Gastroesophageal sphincter (tissue), 4 donors: ENCODE measurements around the gene ZNF235. TPM values are rescaled to one million over a fixed set of nuclear protein-coding genes. Genes with fewer than 3 reads are reported as not detected.
A peak's percentile ranks its signal among the peaks of the same experiment; 100 is the strongest.

Experiments
- ATAC-seq: fragments of 150-250 bp; one replicate; pipeline ENCODE4 v1.9.1; 2016; ENCODE audit warnings: mild to moderate bottlenecking, moderate library complexity
- H3K27ac ChIP-seq, 4 donors: fragments of 200-600 bp; sonication (generic) in 3 of 4; 1 replicate in 3 of 4; 2 replicates in 1 of 4; pipeline ENCODE4 v1.5.1; 2016 to 2019
- H3K27me3 ChIP-seq: fragments of 200-600 bp; sonication (generic); one replicate; pipeline ENCODE4 v1.5.1; 2019
- H3K36me3 ChIP-seq, 2 donors: fragments of 200-600 bp; sonication (generic); one replicate each; pipeline ENCODE4 v1.5.1; 2019; ENCODE audit warnings: control low read depth in 1 of 2
- H3K4me1 ChIP-seq, 3 donors: fragments of 200-600 bp; sonication (generic); 1 replicate in 2 of 3; 2 replicates in 1 of 3; pipeline ENCODE4 v1.5.1; 2016 to 2019; ENCODE audit warnings: control low read depth in 2 of 3
- H3K4me3 ChIP-seq, 2 donors: fragments of 200-600 bp; sonication (generic); one replicate each; pipeline ENCODE4 v1.5.1; 2019; ENCODE audit warnings: mild to moderate bottlenecking in 1 of 2, moderate library complexity in 1 of 2
- H3K9me3 ChIP-seq, 3 donors: fragments of 200-600 bp; sonication (generic); one replicate each; pipeline ENCODE4 v1.5.1; 2017 to 2019; ENCODE audit warnings: control low read depth in 2 of 3
- EP300 ChIP-seq: sonication (generic); formaldehyde crosslinking; IDR thresholded peaks from one replicate; pipeline ENCODE4 v1.6.1; 2017; ENCODE audit warnings: antibody characterized with exemption, mild to moderate bottlenecking
- POLR2A ChIP-seq, 2 donors: fragments of 450-650 bp; IDR thresholded peaks; one replicate each; pipeline ENCODE4 v1.6.1; 2017; ENCODE audit warnings: antibody characterized with exemption in 2 of 2, mild to moderate bottlenecking in 2 of 2, moderate library complexity in 1 of 2
- POLR2AphosphoS5 ChIP-seq: sonication (generic); formaldehyde crosslinking; IDR thresholded peaks from one replicate; pipeline ENCODE4 v1.6.1; 2017; ENCODE audit warnings: antibody characterized with exemption
- WGBS, 2 donors: methylation state at CpG; one replicate each; pipeline ENCODE4 v1.1.5; 2018; ENCODE audit warnings: low coverage in 1 of 2; 5-methylcytosine and 5-hydroxymethylcytosine counted together
- total RNA-seq, 4 donors: library from RNA; depleted of rRNA; stranded (reverse); fragments of >200 nt; gene quantifications; one replicate each; pipeline ENCODE4 v1.1.0, GENCODE V29; 2016
- TF ChIP-seq, protein P1 (sequence below), 4 experiments: fragments of 200-600 bp in 2 of 4; fragments of 450-650 bp in 2 of 4; sonication (generic) in 1 of 4; IDR thresholded peaks; one replicate each; pipeline ENCODE4 v1.5.1; 2017 to 2019; ENCODE audit warnings: antibody characterized with exemption in 4 of 4, mild to moderate bottlenecking in 2 of 4, moderate library complexity in 2 of 4

ZNF235 gene
- total RNA-seq, 4 donors from 2014 or later, result 5.6 to 15.6 (median 7.9) TPM

DNA sequence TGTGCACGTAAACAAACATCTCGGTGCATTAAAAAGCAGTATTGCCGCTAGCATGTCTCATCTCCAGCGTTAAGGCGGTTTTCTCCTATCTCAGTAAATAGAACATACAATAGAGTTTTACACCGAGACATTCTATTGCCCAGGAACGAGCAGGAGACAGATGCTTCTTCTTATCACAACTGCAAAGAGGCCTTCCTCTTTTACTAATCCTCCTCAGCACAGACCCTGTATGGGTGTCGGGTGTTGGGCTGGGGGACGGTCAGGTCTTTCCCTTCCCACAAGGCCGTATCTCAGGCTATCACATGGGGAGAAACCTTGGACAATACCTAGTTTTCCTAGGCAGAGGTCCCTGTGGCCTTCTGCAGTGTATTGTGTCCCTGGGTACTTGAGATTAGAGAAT is 23.9 kb downstream of the ZNF235 start:
- ATAC-seq, result no peak
- Histone ChIP-seq H3K9me3 (peaks cover 0 to 92% (median 6%) of the 10 kb centered on the region in 3 donors), H3K4me1 (no peaks in the 10 kb centered on the region), H3K36me3 (peaks cover 0 to 54% of the 10 kb centered on the region in 2 donors), H3K27me3 (no peaks in the 10 kb centered on the region), H3K4me3 (no peak overlapping the region), H3K27ac (no peak overlapping the region)
- TF ChIP-seq POLR2AphosphoS5, result no peak
- TF ChIP-seq EP300, result no peak
- TF ChIP-seq, protein P1, sequence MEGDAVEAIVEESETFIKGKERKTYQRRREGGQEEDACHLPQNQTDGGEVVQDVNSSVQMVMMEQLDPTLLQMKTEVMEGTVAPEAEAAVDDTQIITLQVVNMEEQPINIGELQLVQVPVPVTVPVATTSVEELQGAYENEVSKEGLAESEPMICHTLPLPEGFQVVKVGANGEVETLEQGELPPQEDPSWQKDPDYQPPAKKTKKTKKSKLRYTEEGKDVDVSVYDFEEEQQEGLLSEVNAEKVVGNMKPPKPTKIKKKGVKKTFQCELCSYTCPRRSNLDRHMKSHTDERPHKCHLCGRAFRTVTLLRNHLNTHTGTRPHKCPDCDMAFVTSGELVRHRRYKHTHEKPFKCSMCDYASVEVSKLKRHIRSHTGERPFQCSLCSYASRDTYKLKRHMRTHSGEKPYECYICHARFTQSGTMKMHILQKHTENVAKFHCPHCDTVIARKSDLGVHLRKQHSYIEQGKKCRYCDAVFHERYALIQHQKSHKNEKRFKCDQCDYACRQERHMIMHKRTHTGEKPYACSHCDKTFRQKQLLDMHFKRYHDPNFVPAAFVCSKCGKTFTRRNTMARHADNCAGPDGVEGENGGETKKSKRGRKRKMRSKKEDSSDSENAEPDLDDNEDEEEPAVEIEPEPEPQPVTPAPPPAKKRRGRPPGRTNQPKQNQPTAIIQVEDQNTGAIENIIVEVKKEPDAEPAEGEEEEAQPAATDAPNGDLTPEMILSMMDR (IDR thresholded peaks at IDR 0.05), result no peak
- TF ChIP-seq POLR2A (IDR thresholded peaks at IDR 0.05), result no peak
- 89% methylated on average over 7 to 9 of the region's 10 CpGs for WGBS, 2 donors

DNA sequence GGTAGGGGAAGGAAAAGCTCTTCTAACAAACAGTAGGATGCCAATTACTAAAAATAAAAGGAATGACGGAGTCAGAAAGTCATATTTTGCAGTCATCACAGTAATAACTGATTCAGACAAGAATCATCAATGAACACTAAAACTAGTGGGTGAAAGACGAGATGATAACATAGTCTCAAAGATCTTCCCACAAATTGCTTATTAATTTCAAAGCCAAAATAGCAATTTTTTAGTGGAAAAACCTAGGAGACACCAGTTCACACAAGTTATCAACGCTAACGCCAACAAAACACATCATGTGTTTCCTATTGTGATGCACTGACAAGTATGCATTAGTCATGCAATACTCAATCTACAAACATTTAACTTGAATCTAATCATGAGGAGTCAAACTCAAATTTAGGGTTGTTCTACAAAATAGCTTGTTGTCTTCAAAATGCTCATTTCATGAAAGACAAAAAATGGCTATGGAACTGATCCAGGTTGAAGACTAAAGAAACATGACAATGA is 26.6 kb downstream of the ZNF235 start:
- 90 to 91% methylated on average over 4 of the region's 4 CpGs for WGBS, 2 donors
- ATAC-seq, result no peak
- no peak for TF ChIP-seq POLR2AphosphoS5
- TF ChIP-seq EP300, result no peak
- TF ChIP-seq, protein P1 (IDR thresholded peaks at IDR 0.05), result no peak
- no peak for TF ChIP-seq POLR2A (IDR thresholded peaks at IDR 0.05)
- Histone ChIP-seq H3K27ac (no peak overlapping the region), H3K27me3 (no peaks in the 10 kb centered on the region), H3K4me1 (no peaks in the 10 kb centered on the region), H3K4me3 (no peak overlapping the region), H3K9me3 (peaks cover 0 to 92% (median 3%) of the 10 kb centered on the region in 3 donors), H3K36me3 (peaks cover 0 to 59% of the 10 kb centered on the region in 2 donors)

DNA sequence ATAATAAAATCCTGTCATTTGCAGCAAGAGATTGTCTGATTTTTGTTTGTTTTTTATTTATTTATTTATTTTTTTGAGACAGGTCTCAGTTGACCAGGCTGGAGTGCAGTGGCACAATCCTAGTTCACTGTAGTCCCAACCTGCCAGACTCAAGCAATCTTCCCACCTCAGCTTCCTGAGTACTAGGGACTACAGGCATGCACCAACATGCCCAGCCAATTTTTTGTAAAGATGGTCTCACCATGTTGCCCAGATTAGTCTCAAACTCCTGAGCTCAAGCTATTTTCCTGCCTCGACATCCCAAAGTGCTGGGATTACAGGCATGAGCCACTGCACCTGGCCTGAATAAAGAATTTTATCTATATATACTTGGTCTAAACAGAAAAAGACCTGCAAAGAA is 27.5 kb downstream of the ZNF235 start:
- no peaks in the 10 kb centered on the region for H3K27me3 ChIP-seq
- no peak for ATAC-seq
- H3K4me3 ChIP-seq, result no peak overlapping the region
- H3K4me1 ChIP-seq, result no peaks in the 10 kb centered on the region
- TF ChIP-seq, protein P1 (IDR thresholded peaks at IDR 0.05), result no peak
- TF ChIP-seq POLR2A (IDR thresholded peaks at IDR 0.05), result no peak
- TF ChIP-seq POLR2AphosphoS5, result no peak
- no peak for TF ChIP-seq EP300
- H3K9me3 ChIP-seq, result peaks cover 0 to 92% (median 3%) of the 10 kb centered on the region in 3 donors
- no CpG with 5 or more reads among the region's 1 CpG for WGBS, 2 donors
- no peak overlapping the region for H3K27ac ChIP-seq
- peaks cover 0 to 59% of the 10 kb centered on the region in 2 donors for H3K36me3 ChIP-seq

DNA sequence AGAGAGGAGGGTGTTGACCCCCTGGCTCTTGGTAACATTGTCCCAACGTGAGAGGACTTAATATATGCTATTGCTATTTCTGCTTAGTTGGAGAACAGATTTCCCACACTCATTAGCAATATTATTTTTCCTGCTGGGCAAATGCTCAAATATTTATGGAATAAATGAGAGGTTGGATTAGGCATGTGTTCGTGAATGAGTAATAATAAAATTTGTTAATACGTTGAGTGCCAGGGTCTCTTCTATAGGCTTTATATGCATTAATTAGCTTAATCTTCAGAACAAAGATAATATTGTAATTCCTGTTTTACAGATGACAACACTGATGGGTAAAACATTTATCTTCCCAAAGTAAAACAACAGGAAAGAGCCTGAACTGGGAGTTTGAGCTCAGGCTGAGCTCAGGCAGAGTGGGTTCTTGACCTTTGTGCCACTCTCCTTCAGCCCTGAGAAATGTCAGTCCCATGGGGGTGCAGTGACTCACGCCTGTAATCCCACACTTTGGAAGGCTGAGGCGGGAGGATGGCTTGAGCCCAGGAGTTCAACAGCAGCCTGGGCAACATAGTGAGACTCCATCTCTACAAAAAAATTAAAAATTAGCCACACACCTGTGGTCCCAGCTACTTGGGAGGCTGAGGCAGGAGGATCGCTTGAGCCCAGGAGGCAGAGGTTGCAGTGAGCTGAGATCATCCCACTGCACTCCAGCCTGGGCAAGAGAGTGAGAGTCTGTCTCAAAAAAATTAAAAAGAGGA is 44.0 kb downstream of the ZNF235 start:
- Histone ChIP-seq H3K27me3 (no peaks in the 10 kb centered on the region), H3K27ac (peak overlapping the region in 1 of 4 donors; percentile 74), H3K4me1 (no peaks in the 10 kb centered on the region), H3K9me3 (peaks cover 0 to 98% (median 6%) of the 10 kb centered on the region in 3 donors), H3K4me3 (no peak overlapping the region), H3K36me3 (peaks cover 0 to 4% of the 10 kb centered on the region in 2 donors)
- TF ChIP-seq POLR2AphosphoS5 (no peak), EP300 (no peak)
- WGBS, 2 donors, result 33 to 47% methylated on average over 4 to 5 of the region's 6 CpGs
- no peak for ATAC-seq

DNA sequence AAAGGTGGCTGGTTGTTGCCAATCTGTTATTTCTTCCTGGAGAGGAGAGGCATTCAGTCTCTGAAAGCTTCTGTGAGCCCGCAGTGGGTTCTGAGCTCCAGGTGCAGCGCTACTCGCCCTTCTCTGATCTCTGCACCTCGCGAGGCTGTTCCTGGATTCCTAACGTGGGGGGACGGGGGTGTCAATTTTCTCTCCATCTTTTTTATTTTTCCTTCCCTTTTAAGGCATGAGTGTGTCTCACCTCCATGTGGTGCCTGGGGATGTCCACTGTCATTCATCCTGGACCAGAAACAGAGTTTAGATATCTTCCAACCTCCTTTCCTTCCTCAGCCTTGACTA is 44.5 kb downstream of the ZNF235 start:
- Histone ChIP-seq H3K27me3 (no peaks in the 10 kb centered on the region), H3K4me1 (no peaks in the 10 kb centered on the region), H3K36me3 (no peaks in the 10 kb centered on the region), H3K9me3 (peaks cover 0 to 98% (median 6%) of the 10 kb centered on the region in 3 donors), H3K27ac (peak overlapping the region in 2 of 4 donors; percentile 57 to 74), H3K4me3 (peak overlapping the region; percentile 11 to 46)
- ATAC-seq, result no peak
- 2 to 13% methylated on average over 6 to 7 of the region's 7 CpGs for WGBS, 2 donors
- TF ChIP-seq, protein P1 (IDR thresholded peaks at IDR 0.05), result no peak
- no peak for TF ChIP-seq POLR2A (IDR thresholded peaks at IDR 0.05)
- no peak for TF ChIP-seq EP300
- no peak for TF ChIP-seq POLR2AphosphoS5
